SU-DHL-6 (cell line): ENCODE results near the gene ARVCF.

Source experiments
- H2AFZ ChIP-seq: fragments of 200-600 bp; sonication (generic); 2 replicates; pipeline ENCODE4 v1.6.1; 2014; ENCODE audit warnings: low read depth, mild to moderate bottlenecking, moderate library complexity, mixed read lengths, antibody characterized with exemption, low read length; ENCODE audit not compliant: severe bottlenecking
- H3F3A ChIP-seq: fragments of 200-600 bp; shearing (Covaris generic); 2 replicates; pipeline ENCODE4 v1.6.0; 2016; ENCODE audit warnings: antibody characterized with exemption, mild to moderate bottlenecking; ENCODE audit not compliant: insufficient read depth
- H3K27ac ChIP-seq: fragments of 200-600 bp; sonication (generic); 2 replicates; pipeline ENCODE4 v1.5.1; 2016; ENCODE audit warnings: low read depth, mild to moderate bottlenecking, low read length, moderate library complexity, mixed read lengths
- H3K27me3 ChIP-seq: fragments of 200-600 bp; sonication (generic), shearing (Covaris generic); 2 replicates; pipeline ENCODE4 v1.6.0; 2014; ENCODE audit warnings: mild to moderate bottlenecking, low read length
- H3K36me3 ChIP-seq: fragments of 200-600 bp; sonication (generic); 2 replicates; pipeline ENCODE4 v1.6.1; 2014; ENCODE audit warnings: mild to moderate bottlenecking, low read length, mixed read lengths
- H3K4me2 ChIP-seq: fragments of 300-600, 200-600 bp; shearing (Covaris generic), sonication (generic); 2 replicates; pipeline ENCODE4 v1.6.0; 2014; ENCODE audit warnings: low read length, low read depth, mild to moderate bottlenecking; ENCODE audit not compliant: poor library complexity, severe bottlenecking
- H3K4me3 ChIP-seq: fragments of 200-600 bp; sonication (generic); 2 replicates; pipeline ENCODE4 v1.5.1; 2014; ENCODE audit warnings: antibody characterized with exemption, low read length, mild to moderate bottlenecking, mixed read lengths; ENCODE audit not compliant: insufficient read depth, poor library complexity, severe bottlenecking
- H3K79me2 ChIP-seq: fragments of 200-600 bp; sonication (generic); 2 replicates; pipeline ENCODE4 v1.6.1; 2014; ENCODE audit warnings: mild to moderate bottlenecking, low read length, moderate library complexity; ENCODE audit not compliant: insufficient read depth
- H3K9ac ChIP-seq: fragments of 200-600 bp; sonication (generic); 2 replicates; pipeline ENCODE4 v1.7.0; 2014; ENCODE audit warnings: mild to moderate bottlenecking, low read length
- H3K9me2 ChIP-seq: fragments of 200-600 bp; sonication (generic); replicated peaks from 2 replicates; pipeline ENCODE4 v1.6.1; 2014; ENCODE audit warnings: low read length; ENCODE audit not compliant: insufficient read depth
- H3K9me3 ChIP-seq: fragments of 200-600 bp; sonication (generic); 2 replicates; pipeline ENCODE4 v1.6.1; 2014; ENCODE audit warnings: low read length, mixed read lengths; ENCODE audit not compliant: insufficient read depth
- H4K20me1 ChIP-seq: fragments of 200-600 bp; sonication (generic); 2 replicates; pipeline ENCODE4 v1.6.1; 2014; ENCODE audit warnings: low read depth, mild to moderate bottlenecking, antibody characterized with exemption, low read length, moderate library complexity, mixed read lengths
- EZH2phosphoT487 ChIP-seq: fragments of 200-600 bp; sonication (generic), shearing (Covaris generic); conservative IDR thresholded peaks from 2 replicates; pipeline ENCODE4 v1.6.1; 2018; ENCODE audit warnings: mild to moderate bottlenecking, antibody characterized with exemption, low read length, moderate library complexity, mixed read lengths
- TF ChIP-seq, protein P1 (sequence below): fragments of 200-600 bp; sonication (generic); IDR thresholded peaks from one replicate; pipeline ENCODE4 v1.5.1; 2017; ENCODE audit warnings: antibody characterized with exemption, mild to moderate bottlenecking, low read length, moderate library complexity; ENCODE audit not compliant: insufficient read depth, poor library complexity, severe bottlenecking

Gene ARVCF

DNA sequence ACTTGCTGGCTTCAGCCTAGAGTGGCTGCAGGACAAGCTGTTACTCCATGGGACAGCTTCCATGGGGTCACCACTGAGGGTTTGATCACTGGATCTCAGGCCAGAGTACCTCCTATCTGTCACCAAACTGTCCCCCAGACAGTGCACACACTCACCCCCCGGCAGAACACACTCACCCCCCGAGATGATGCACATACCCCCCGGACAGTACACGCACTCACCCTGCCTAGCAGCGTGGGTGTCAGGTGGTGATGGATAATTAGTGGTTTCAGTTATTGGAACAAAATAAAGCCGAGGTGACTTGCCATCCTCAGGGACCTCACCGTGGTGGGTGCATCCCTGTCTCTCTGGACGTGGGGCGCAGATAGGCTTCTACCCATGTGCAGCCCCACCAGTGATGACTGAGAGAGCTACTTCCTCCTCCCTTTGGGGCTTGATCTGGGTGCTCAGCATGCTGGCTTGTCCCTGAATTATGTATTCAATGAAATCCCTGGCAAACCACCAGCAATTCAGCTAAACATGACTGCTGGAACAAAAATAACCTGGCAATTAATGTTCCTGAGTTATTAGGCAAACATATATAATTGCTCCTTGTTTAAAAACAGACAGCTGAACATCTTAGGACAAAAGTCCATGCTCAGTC is 23.2 kb upstream of the ARVCF start:
- H3K9me2 ChIP-seq = no peaks in the 10 kb centered on the region
- no peak overlapping the region for H2AFZ ChIP-seq
- H3K27ac ChIP-seq = no peak overlapping the region
- H3K27me3 ChIP-seq = no peaks in the 10 kb centered on the region
- no peak overlapping the region for H3K9ac ChIP-seq
- H3K36me3 ChIP-seq = no peaks in the 10 kb centered on the region
- no peak overlapping the region for H3K4me2 ChIP-seq
- no peaks in the 10 kb centered on the region for H3K79me2 ChIP-seq
- H3F3A ChIP-seq = no peaks in the 10 kb centered on the region
- TF ChIP-seq, protein P1, sequence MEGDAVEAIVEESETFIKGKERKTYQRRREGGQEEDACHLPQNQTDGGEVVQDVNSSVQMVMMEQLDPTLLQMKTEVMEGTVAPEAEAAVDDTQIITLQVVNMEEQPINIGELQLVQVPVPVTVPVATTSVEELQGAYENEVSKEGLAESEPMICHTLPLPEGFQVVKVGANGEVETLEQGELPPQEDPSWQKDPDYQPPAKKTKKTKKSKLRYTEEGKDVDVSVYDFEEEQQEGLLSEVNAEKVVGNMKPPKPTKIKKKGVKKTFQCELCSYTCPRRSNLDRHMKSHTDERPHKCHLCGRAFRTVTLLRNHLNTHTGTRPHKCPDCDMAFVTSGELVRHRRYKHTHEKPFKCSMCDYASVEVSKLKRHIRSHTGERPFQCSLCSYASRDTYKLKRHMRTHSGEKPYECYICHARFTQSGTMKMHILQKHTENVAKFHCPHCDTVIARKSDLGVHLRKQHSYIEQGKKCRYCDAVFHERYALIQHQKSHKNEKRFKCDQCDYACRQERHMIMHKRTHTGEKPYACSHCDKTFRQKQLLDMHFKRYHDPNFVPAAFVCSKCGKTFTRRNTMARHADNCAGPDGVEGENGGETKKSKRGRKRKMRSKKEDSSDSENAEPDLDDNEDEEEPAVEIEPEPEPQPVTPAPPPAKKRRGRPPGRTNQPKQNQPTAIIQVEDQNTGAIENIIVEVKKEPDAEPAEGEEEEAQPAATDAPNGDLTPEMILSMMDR = no peak
- TF ChIP-seq EZH2phosphoT487 = no peak
- H4K20me1 ChIP-seq = no peaks in the 10 kb centered on the region
- H3K9me3 ChIP-seq = no peaks in the 10 kb centered on the region
- H3K4me3 ChIP-seq = no peak overlapping the region

- Histone ChIP-seq H3K4me3 (no peak overlapping the region), H3K79me2 (no peaks in the 10 kb centered on the region), H3K9ac (no peak overlapping the region), H3K27me3 (no peaks in the 10 kb centered on the region), H3K9me2 (no peaks in the 10 kb centered on the region), H2AFZ (no peak overlapping the region), H3K27ac (no peak overlapping the region), H3K9me3 (no peaks in the 10 kb centered on the region), H3K36me3 (no peaks in the 10 kb centered on the region), H3F3A (no peaks in the 10 kb centered on the region), H4K20me1 (no peaks in the 10 kb centered on the region), H3K4me2 (no peak overlapping the region)
- TF ChIP-seq, protein P1 = no peak
- TF ChIP-seq EZH2phosphoT487 = no peak
Measured at GRCh38 chr22:20038574-20038973, 22.0 kb upstream of the ARVCF start.

DNA sequence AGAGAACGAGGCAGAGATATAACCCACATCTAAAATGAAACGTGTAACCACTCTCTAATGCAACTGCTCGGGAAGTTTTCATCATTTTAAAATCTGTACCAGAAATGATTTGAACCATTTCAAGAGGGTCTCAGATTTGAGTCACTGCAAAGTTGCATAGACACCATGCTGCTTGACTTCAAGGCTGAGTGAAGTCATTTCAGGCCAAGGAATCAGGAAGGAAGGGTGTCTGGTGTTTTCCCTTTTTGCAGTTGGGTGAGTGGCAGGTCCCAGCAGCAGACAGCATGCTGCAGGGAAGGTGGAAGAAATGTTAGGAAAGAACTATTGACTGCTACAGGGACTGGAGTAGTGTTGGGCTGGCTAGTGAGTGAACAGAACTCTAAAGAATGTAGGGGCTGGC is 20.8 kb upstream of the ARVCF start:
- Histone ChIP-seq H3K79me2 (no peaks in the 10 kb centered on the region), H3K9ac (no peak overlapping the region), H3K36me3 (no peaks in the 10 kb centered on the region), H4K20me1 (no peaks in the 10 kb centered on the region), H2AFZ (no peak overlapping the region), H3K9me3 (no peaks in the 10 kb centered on the region), H3K27ac (no peak overlapping the region), H3K4me3 (no peak overlapping the region), H3K27me3 (no peaks in the 10 kb centered on the region), H3F3A (no peaks in the 10 kb centered on the region), H3K9me2 (no peaks in the 10 kb centered on the region), H3K4me2 (no peak overlapping the region)
- no peak for TF ChIP-seq EZH2phosphoT487
- TF ChIP-seq, protein P1 = no peak
